CD14-positive monocyte (primary cell): ENCODE data around the gene CMSS1. TPM values are rescaled to one million over a fixed set of nuclear protein-coding genes. Genes with fewer than 3 reads are reported as not detected.

ENCODE experiments used
- DNase-seq, 3 donors: peaks; one replicate each; pipeline ENCODE4 v3.0.0-alpha.2; 2011 to 2022
- H2AFZ ChIP-seq: 2 replicates; pipeline ENCODE4 v1.6.0; 2012; ENCODE audit warnings: mild to moderate bottlenecking, low read depth, low read length, inconsistent platforms; ENCODE audit not compliant: insufficient read depth, poor library complexity, severe bottlenecking
- H3K27ac ChIP-seq, 2 donors: 1 replicate in 1 of 2; 2 replicates in 1 of 2; pipeline ENCODE4 v1.5.1; 2012 to 2013; ENCODE audit warnings: low read length in 2 of 2, control low read depth in 1 of 2, inconsistent platforms in 1 of 2, low read depth in 1 of 2, mild to moderate bottlenecking in 1 of 2
- H3K27me3 ChIP-seq, 2 donors: one replicate each; pipeline versions ENCODE4 v1.6.0 to v1.6.1; 2011 to 2013; ENCODE audit warnings: low read length in 2 of 2; ENCODE audit not compliant: control insufficient read depth in 2 of 2, insufficient read depth in 2 of 2
- H3K36me3 ChIP-seq, 2 donors: replicated peaks in 1 of 2; 1 replicate in 1 of 2; 2 replicates in 1 of 2; pipeline versions ENCODE4 v1.5.1 to v1.6.1; 2012 to 2013; ENCODE audit warnings: low read length in 2 of 2, control low read depth in 1 of 2, inconsistent platforms in 1 of 2, mild to moderate bottlenecking in 1 of 2; ENCODE audit not compliant: insufficient read depth in 2 of 2, control insufficient read depth in 1 of 2
- H3K4me1 ChIP-seq, 2 donors: 1 replicate in 1 of 2; 2 replicates in 1 of 2; pipeline versions ENCODE4 v1.5.1 to v1.6.1; 2012 to 2013; ENCODE audit warnings: low read length in 2 of 2, control low read depth in 1 of 2, inconsistent platforms in 1 of 2, mild to moderate bottlenecking in 1 of 2, moderate library complexity in 1 of 2; ENCODE audit not compliant: insufficient read depth in 2 of 2, control insufficient read depth in 1 of 2
- H3K4me2 ChIP-seq: replicated peaks from 2 replicates; pipeline ENCODE3; 2012; ENCODE audit warnings: low read length, moderate library complexity, mild to moderate bottlenecking; ENCODE audit not compliant: poor library complexity, severe bottlenecking; ENCODE audit errors: extremely low read depth
- H3K4me3 ChIP-seq, 3 experiments: fragments of 200-600 bp in 1 of 3; sonication (generic) in 1 of 3; replicated peaks in 1 of 3; 1 replicate in 2 of 3; 2 replicates in 1 of 3; pipeline ENCODE4 v1.5.1; 2011 to 2013; ENCODE audit warnings: low read length in 3 of 3, mild to moderate bottlenecking in 3 of 3, control low read depth in 2 of 3, low read depth in 2 of 3, inconsistent platforms in 1 of 3, moderate library complexity in 1 of 3
- H3K79me2 ChIP-seq: 2 replicates; pipeline ENCODE4 v1.6.0; 2012; ENCODE audit warnings: mild to moderate bottlenecking, control low read depth, inconsistent platforms, low read length, moderate library complexity; ENCODE audit not compliant: insufficient read depth
- H3K9ac ChIP-seq: 2 replicates; pipeline ENCODE4 v1.6.0; 2017; ENCODE audit warnings: low read length, mild to moderate bottlenecking; ENCODE audit not compliant: insufficient read depth, poor library complexity, severe bottlenecking
- H3K9me3 ChIP-seq, 2 donors: replicated peaks in 1 of 2; 1 replicate in 1 of 2; 2 replicates in 1 of 2; pipeline versions ENCODE4 v1.5.1 to v1.6.1; 2012 to 2013; ENCODE audit warnings: low read length in 2 of 2, control low read depth in 1 of 2; ENCODE audit not compliant: control insufficient read depth in 1 of 2, insufficient read depth in 1 of 2
- H4K20me1 ChIP-seq: 2 replicates; pipeline ENCODE4 v1.6.0; 2012; ENCODE audit warnings: mild to moderate bottlenecking, low read length, control low read depth, moderate library complexity; ENCODE audit not compliant: insufficient read depth
- H3K27ac Mint-ChIP-seq, 7 donors: one replicate each; pipeline ENCODE4 v1.8.0; 2020; ENCODE audit warnings: mild to moderate bottlenecking in 7 of 7, mixed read lengths in 7 of 7, moderate library complexity in 6 of 7, inconsistent platforms in 2 of 7
- H3K27me3 Mint-ChIP-seq, 3 donors: one replicate each; pipeline ENCODE4 v1.8.0; 2021 to 2022; ENCODE audit warnings: low read depth in 3 of 3, mild to moderate bottlenecking in 3 of 3, mixed read lengths in 3 of 3, moderate library complexity in 3 of 3, inconsistent platforms in 1 of 3
- H3K36me3 Mint-ChIP-seq, 2 donors: one replicate each; pipeline ENCODE4 v1.8.0; 2020; ENCODE audit warnings: mixed read lengths in 2 of 2, inconsistent platforms in 1 of 2, mild to moderate bottlenecking in 1 of 2
- H3K4me1 Mint-ChIP-seq: one replicate; pipeline ENCODE4 v1.8.0; 2020; ENCODE audit warnings: mild to moderate bottlenecking, mixed read lengths
- H3K4me3 Mint-ChIP-seq, 2 donors: one replicate each; pipeline ENCODE4 v1.8.0; 2020; ENCODE audit warnings: mild to moderate bottlenecking in 2 of 2, mixed read lengths in 2 of 2, moderate library complexity in 1 of 2
- H3K9me3 Mint-ChIP-seq, 7 donors: one replicate each; pipeline ENCODE4 v1.8.0; 2020 to 2022; ENCODE audit warnings: mixed read lengths in 7 of 7, mild to moderate bottlenecking in 6 of 7, moderate library complexity in 6 of 7, inconsistent platforms in 2 of 7
- CTCF ChIP-seq: fragments of 200-600 bp; IDR thresholded peaks from one replicate; pipeline ENCODE4 v1.8.0; 2022; ENCODE audit warnings: antibody characterized with exemption, mild to moderate bottlenecking
- WGBS: methylation state at CpG from one replicate; pipeline ENCODE4 v1.1.5; 2013; ENCODE audit warnings: missing lambda C conversion rate; ENCODE audit not compliant: insufficient coverage; 5-methylcytosine and 5-hydroxymethylcytosine counted together
- intact Hi-C, 2 donors: fragments of 100-400 bp; cut with micrococcal nuclease; formaldehyde crosslinking; loops; one replicate each; pipeline versions ENCODE4 v1.15.0 to v1.15.1; 2023
- polyA plus RNA-seq, 3 donors: library from polyadenylated mRNA; depleted of rRNA in 1 of 3; unstranded in 2 of 3; stranded (reverse) in 1 of 3; fragments of 300-500 nt in 2 of 3; fragments of >200 nt in 1 of 3; fragmentation: Illumina TruSeq in 2 of 3; gene quantifications; 1 replicate in 2 of 3; 2 replicates in 1 of 3; pipeline ENCODE4 v1.2.3, GENCODE V29; 2012 to 2021

Gene CMSS1
- polyA plus RNA-seq, 3 donors, result 1.1 to 3.6 (median 2.2) TPM

- Histone ChIP-seq H3K27me3 (no peaks in the 10 kb centered on the region), H3K4me2 (no peak overlapping the region), H3K27ac (no peak overlapping the region), H3K9me3 (peaks cover 10 to 15% of the 10 kb centered on the region in 2 donors), H4K20me1 (no peaks in the 10 kb centered on the region), H3K9ac (no peak overlapping the region), H3K36me3 (no peaks in the 10 kb centered on the region), H3K4me3 (no peak overlapping the region), H3K4me1 (no peaks in the 10 kb centered on the region), H2AFZ (peak overlapping the region; percentile 10), H3K79me2 (no peaks in the 10 kb centered on the region)
- TF ChIP-seq CTCF, result peak; percentile 83
- peak; percentile 24 to 60 (median 45) for DNase-seq
- Mint-ChIP-seq H3K27me3 (peaks cover 0 to 3% (median 1%) of the 10 kb centered on the region in 3 donors), H3K36me3 (no peaks in the 10 kb centered on the region), H3K4me1 (peaks cover 1% of the 10 kb centered on the region), H3K9me3 (peaks cover 8 to 20% (median 17%) of the 10 kb centered on the region in 7 donors), H3K27ac (no peak overlapping the region), H3K4me3 (no peak overlapping the region)
- WGBS, result 53% methylated on average over 3 of the region's 4 CpGs
- intact Hi-C loops, result loop anchor here in 1 of 2 donors (5.0 kb wide), 1 partner anchor 1236 kb away; no protein-coding TSS in a partner anchor
These were observed 9.4 kb upstream of the CMSS1 start for GRCh38 chr3:99808163-99808794.

DNA sequence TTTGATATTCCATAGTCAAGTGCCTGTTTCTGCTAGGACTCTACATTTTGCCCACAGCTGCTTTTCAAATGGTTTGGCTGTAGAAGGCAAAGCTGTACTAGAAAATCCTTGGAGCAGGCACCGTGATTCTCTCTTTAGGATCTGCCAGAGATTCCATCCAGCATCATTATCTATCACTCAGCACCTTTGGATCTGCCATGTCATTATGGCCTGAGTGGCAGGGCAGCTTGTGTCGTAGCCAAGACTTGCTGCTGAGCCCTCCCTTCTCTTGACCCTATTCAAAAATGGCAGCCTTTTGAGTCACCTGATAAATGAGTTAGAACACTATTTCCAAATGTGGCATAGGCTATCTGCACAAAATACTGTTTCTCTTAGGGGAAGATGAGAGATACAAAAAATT, 8.1 kb upstream of the CMSS1 start:
- Mint-ChIP-seq H3K27ac (no peak overlapping the region), H3K4me3 (no peak overlapping the region), H3K4me1 (peaks cover 1% of the 10 kb centered on the region), H3K27me3 (peaks cover 0 to 3% (median 1%) of the 10 kb centered on the region in 3 donors), H3K9me3 (peaks cover 3 to 18% (median 13%) of the 10 kb centered on the region in 7 donors), H3K36me3 (no peaks in the 10 kb centered on the region)
- H3K9ac ChIP-seq, result no peak overlapping the region
- H3K4me2 ChIP-seq, result no peak overlapping the region
- 86% methylated on average over 2 of the region's 2 CpGs for WGBS
- intact Hi-C loops, result loop anchor here in 1 of 2 donors (5.0 kb wide), 1 partner anchor 1237 kb away; no protein-coding TSS in a partner anchor
- DNase-seq, result no peak
- H3K79me2 ChIP-seq, result no peaks in the 10 kb centered on the region
- H3K27me3 ChIP-seq, result no peaks in the 10 kb centered on the region
- no peaks in the 10 kb centered on the region for H3K4me1 ChIP-seq
- H3K4me3 ChIP-seq, result no peak overlapping the region
- no peak for TF ChIP-seq CTCF
- no peak overlapping the region for H2AFZ ChIP-seq
- H3K36me3 ChIP-seq, result no peaks in the 10 kb centered on the region
- no peaks in the 10 kb centered on the region for H4K20me1 ChIP-seq
- H3K27ac ChIP-seq, result no peak overlapping the region
- H3K9me3 ChIP-seq, result peaks cover 8 to 9% of the 10 kb centered on the region in 2 donors
